HG02852 (cell line): ENCODE data around the gene ANO8.
"Not testable (repeated sequence)": the region's sequence is repeated elsewhere in the genome, so short reads cannot be mapped to it uniquely, and the experiment has no call there.

Experiments
- ATAC-seq: cut with Tn5 transposase; IDR thresholded peaks from one replicate; pipeline ENCODE4 v1.9.1; 2021; ENCODE audit warnings: mild to moderate bottlenecking, moderate library complexity; ENCODE audit not compliant: unreplicated experiment

Gene ANO8

GRCh38 chr19:17292301-17293074 is 42.2 kb downstream of the ANO8 start:
- peak; percentile 79 for ATAC-seq

- no peak for ATAC-seq
These were observed 45.2 kb downstream of the ANO8 start for GRCh38 chr19:17289489-17289888.

DNA sequence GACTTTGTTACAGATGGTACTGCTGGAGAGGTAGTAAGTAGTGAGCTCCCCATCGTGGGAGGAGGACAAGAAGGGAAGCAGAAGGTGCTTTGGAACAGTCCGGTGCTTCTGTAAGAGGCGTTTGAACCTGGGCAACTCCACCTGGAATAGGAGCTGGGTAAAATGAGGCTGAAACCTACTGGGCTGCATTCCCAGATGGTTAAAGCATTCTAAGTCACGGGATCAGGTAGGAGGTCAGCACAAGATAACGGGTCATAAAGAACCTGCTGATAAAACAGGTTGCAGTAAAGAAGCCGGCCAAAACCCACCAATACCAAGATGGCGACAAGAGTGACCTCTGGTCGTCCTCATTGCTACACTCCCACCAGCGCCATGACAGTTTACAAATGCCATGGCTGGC is 47.9 kb downstream of the ANO8 start:
- ATAC-seq = no peak

DNA sequence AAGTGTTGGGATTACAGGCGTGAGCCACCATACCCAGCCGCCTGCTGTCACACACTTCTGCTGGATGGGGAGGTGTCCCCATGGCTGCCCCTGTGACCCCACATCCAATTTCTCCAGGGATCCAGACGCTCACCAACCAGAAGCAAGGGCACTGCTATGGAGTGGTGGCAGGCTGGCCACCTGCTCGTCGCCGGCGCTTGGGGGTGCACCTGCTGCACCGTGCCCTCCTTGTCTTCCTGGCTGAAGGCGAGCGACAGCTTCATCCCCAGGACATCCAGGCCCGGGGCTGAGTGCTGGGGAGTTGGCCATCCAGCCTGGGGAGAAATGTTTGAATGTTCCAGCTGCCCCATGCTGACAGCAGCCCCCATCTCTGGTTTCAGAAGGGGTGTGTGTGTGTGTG is 48.4 kb downstream of the ANO8 start:
- ATAC-seq = no peak

GRCh38 chr19:17285415-17286135 is 49.1 kb downstream of the ANO8 start:
- no peak for ATAC-seq

- ATAC-seq = no peak
These were observed 51.1 kb downstream of the ANO8 start for GRCh38 chr19:17283504-17283996.

GRCh38 chr19:17282488-17283125 is 52.0 kb downstream of the ANO8 start:
- no peak for ATAC-seq

GRCh38 chr19:17281391-17282304 is 53.0 kb downstream of the ANO8 start, which contains the start of gene ANKLE1:
TSS of gene ANKLE1 (plus strand) at chr19:17281901. CDS start at chr19:17281921, 20 bp downstream.
- ATAC-seq = no peak

DNA sequence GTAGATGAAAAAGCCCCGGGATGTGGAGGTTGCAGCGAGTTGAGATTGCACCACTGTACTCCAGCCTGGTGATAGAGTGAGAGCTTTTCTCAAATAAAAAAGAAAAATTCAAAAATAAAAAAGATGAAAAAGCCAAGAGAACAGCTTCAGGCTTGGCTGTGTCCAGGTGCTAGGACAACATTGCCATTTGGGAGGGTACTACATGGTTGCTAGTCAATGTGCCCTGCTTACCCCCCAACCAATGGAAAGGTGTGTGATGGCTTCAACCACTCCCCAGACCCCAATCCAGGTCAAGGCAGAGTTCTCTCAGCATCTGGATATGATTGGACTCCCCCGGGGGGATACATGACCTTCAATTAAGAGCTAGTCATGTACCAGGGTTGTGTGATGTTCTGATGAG is 55.2 kb downstream of the ANO8 start:
- ATAC-seq = no peak

DNA sequence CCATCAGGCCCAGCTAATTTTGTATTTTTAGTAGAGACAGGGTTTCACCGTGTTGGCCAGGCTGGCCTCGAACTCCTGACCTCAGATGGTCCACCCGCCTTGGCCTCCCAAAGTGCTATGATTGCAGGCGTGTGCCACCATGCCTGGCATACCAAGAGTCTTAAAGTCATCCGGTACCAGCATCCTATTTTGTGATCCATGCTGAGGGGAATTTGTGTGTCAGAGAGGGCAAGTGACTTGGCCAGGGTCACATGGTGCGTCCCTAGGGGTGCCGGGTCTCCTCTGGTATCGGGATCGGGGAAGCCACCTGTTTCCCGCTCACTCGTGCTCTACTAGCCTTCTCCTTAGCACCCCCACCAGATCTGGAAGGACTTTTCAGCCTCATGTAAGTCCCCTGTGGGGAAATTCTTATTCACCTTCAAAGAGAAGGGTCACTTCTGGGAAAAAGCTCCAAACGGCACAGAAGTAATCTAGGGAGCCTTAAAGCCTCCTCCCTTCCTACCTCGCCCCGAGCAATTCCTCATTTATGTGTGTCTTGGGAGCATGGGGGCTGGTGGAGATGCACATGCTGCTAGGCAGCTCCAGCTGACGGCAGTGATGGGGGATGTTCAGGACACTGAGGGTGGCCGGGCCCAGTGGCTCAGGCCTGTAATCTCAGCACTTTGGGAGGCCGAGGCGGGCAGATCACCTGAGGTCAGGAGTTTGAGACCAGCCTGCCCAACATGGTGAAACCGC is 59.0 kb downstream of the ANO8 start:
- ATAC-seq = no peak

DNA sequence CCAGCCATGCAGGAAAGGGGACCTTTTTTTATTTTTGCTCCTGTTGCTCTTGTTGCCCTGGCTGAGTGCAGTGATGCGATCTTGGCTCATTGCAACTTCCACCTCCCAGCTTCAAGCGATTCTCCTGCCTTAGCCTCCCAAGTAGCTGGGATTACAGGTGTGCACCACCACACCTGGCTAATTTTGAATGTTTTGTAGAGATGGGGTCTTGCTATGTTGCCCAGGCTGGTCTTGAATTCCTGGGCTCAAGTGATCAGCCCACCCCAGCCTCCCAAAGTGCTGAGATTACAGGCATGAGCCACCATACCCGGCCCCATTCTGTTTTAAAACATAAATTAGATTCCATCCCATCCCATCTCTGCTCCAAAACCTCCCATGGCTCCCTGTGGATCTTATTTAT is 59.8 kb downstream of the ANO8 start:
- not testable (repeated sequence) for ATAC-seq
